Right lung (tissue), 5 donors: ENCODE results near the gene EN2. TPM values are rescaled to one million over a fixed set of nuclear protein-coding genes. Genes with fewer than 3 reads are reported as not detected.

Experiments used
- DNase-seq, 2 donors: peaks; one replicate each; pipeline ENCODE4 v3.0.0-alpha.2; 2013
- polyA plus RNA-seq, 5 donors: library from polyadenylated mRNA; unstranded; fragments of 120-200 nt; gene quantifications; one replicate each; pipeline versions ENCODE4 v1.2.1 to v1.2.3, GENCODE V29; 2013; ENCODE audit warnings: inconsistent platforms in 1 of 5, low replicate concordance in 1 of 5; ENCODE audit not compliant: insufficient read length in 5 of 5, insufficient read depth in 1 of 5

Gene EN2
- polyA plus RNA-seq, 5 donors: not detected

DNA sequence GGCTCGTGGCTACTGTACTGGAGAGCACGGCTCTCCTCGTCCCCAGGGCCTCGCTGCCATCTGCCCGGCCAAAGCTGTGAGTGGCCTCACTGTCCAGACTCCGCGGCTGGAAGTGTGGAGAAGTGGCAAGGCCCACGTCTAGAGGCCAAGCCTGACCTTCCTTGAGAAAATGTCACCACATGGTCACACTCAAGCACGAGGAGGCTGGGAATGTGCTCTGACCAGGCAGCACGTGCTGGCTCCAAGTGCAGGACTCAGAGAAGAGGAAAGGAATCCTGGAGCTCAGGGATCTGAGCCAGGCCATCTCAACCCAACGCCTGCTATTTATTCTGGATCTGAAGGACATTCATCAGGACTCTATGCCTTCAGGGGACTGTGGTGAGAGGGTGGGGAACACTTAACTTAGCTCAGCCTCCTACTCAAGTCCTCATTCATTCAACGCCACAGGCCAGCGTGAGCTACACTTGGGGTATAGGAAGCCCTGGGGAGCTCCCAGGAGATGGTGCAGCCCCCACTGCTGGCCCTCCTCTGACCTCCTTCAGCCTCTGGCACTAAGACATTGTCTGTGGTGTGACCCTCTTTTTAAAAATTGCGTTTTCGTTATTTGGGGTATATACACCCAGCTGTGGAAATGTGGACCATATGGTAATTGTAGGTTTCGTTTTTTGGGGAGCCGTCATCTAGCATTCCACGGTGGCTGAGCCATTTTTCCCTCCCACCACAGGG lies 29.0 kb downstream of the EN2 start:
- no peak for DNase-seq

DNA sequence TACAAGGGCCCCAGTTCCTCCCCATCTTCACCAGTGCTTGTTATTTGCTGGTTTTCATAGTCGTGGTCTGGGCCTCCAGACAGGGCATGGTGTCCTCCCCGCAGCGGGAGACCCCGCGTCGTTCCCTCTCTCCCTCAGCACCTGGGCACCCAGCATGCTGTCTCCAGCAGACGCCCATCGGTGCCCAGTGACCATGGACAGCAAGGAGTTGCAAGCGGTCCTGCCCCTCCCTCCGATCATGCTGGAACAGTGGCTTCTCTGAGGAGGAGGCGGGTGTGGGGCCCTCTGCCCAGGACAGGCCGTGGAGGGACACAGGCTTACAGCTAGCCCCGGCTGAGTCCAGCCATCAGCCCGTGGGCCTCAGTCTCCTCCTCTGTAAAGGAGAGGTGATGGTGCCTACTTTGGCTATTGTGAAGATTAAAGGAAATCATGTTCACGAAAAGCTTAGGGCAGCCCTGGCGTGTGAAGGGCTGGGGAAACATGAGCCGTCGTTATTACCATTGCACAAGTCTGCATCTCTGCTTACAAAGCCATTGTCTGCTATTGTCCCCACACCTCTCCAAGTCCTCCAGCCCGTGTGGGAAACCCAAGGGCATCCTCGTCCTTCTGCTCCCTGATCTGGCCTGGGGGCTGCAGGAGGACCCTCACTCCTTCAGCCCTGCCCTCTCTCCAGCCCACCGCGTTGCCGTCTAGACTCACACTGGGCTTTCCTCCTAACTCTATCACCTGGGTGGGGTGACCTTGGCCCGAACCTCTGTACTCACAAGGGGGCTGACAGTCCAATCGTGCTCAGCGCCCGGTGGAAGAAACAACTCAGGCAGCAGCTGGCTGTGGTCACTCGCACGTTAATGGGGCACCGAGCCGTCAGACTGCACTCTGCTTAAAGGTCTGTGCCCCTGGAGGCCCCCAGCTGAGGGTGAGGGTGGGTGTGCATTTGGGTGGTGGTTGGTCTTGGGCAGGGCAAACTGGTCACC lies 29.9 kb downstream of the EN2 start:
- no peak for DNase-seq

DNA sequence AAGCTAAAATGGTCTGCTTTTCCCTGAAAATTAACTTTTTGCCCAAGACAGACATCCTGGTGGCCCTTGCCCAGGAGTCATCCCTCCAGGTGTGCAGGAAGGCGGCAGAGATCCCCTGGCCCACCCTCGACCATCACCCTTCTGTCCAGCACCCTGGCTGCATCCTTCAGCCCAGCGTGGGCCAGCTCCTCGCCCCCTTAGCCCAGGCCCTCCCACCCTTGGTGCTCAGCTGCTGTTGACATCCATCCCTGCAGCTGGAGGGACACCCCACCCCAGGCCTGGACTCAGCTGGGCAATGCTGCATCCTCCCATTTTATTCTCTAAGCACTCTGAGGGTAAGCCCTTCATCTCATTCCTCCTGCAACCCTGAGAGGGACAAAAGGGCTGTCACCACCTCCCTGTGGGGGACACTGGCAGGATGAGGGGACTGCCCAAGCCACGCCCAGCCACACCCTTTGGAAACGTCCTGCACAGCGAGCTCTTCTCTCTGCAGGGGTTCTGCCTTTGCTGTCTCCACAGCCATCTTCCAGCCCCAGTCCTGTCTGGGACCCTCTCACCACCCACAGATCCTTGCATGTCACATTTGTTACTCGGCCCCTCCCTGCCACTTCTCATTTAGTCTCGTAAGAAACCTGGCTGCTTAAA lies 30.7 kb downstream of the EN2 start:
- no peak for DNase-seq

DNA sequence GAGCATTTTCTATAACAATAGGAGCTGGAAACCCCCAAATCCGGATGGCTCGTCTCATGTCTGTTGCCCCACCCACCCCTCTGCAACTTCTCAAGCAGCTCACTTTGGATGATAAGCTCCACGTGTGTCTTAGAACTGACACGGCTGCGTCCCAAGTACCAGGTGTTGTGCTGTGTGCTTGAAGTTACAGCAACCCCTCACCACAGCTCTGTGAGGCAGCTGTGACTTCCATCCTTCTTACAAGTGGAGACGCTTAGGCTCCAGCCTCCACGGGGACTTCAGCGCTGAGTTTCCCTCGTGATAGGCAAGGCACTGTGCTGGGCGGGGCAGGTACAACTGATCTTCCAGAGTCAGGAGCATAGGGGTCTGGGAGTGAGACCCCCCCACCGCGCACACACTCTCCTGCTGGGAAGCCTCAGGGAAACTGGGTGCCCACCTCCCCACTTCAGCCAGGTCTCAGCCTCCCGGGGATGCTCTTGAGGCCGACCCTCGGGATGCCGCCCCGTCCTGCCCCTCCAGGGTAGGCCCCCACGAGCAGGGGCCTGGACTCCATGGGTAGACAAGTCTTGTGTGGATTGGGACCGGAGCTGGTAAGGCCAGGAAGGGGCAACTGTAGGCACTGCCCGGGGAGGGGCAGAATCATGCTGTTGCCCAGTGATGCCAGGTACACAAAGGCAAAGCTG lies 31.4 kb downstream of the EN2 start:
- no peak for DNase-seq

DNA sequence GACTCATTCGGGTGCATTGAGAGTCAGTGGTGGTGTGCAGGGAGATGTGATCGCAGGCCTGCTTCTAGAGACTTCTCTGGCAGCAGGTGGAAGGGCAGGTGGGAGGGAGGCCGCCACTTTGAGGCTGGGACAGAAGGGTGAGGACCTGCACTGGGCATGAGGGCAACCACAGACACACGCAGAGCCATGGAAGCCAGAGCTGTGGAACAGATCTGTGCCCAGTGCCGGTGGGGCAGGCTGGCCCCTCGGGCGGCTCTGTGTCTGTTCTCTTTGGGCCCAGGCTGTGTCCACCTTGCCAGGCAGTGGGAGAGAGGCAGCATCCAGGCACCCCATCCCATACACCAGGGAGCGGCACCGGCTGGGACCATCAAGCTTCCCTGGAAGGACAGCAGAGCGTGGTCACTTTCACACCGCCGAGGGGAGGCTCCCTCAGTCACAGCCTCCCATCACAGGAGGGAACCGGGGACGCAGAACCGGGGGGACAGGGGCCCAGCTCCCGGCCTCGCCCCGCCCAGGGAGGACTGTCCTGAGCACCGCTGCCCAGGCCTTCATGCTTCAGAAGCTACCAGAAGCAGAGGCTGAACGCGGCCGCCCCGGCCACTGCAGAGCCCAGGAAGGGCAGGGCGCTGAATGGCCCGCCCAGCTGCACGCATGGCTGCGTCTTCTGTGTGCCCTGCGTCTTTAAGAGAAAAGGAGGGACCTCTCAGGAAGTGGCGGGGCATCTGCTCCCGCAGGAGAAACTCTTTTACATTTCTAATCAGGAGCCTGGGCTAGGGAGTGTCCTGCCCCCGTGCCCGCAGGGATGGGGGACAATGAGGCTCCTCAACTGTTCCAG lies 32.1 kb downstream of the EN2 start:
- no peak for DNase-seq

DNA sequence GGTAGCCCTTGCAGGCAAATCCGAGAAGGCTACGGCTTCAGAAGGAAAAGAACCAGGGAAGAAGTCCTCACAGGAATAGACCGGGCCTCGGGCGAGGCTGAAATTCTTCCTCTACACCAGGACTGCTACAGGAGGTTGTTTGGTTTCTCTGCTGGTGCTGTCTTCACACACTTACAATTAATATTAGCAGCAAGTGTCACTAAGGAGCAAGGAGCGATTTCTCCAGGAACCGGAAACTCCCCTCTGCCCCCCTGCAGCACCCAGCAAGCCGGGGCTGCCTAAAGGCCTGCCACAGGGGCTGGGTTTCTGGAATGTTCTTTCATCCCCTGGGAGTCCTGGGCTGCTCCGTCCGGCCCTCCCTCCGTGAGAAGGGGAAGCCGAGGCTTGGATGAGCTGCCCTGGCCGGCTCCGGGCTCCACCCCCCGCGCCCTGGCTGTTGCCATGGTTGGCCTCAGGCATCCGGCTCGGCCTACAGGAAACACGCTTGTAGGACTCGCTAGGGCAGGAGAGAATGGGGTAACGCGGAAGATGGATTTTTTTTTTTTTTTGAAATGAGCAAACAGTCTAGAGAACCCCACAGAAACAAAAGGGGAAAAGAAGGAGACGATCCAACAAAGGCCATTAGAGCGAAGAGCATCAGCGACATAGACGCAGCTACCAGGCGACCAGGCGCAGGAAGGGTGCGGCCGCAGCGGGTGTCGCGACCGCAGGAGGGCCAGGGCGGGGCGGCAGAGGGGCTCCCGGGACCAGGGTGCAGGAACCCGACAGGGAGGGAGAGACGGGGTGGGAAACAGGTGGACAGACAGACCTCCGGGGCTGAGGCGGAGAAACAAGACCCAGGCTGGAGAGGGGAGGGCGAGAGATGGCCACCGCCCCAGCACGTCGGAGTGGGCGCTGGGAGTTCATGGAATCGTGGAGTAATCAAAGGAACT lies 33.0 kb downstream of the EN2 start:
- DNase-seq: no peak

DNA sequence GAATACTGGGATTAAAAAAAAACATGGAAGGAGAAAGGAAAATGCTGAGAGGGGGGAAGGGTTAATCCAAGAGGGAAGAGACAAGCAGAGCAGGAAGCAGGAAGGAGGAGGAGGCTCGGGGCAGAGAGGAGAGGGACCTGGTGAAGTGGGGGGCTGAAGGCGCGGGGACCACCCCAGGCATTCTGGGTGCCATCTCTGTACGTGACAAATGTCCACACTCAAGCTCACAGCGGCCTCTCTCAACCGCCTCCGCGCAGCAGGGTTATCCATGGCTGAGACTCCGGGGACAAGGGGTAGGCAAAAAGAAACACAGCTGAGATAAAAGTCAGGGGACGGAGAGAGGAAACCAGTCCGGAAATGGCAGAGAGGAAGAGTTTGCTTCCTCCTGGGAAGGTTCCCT lies 33.9 kb downstream of the EN2 start:
- no peak for DNase-seq

DNA sequence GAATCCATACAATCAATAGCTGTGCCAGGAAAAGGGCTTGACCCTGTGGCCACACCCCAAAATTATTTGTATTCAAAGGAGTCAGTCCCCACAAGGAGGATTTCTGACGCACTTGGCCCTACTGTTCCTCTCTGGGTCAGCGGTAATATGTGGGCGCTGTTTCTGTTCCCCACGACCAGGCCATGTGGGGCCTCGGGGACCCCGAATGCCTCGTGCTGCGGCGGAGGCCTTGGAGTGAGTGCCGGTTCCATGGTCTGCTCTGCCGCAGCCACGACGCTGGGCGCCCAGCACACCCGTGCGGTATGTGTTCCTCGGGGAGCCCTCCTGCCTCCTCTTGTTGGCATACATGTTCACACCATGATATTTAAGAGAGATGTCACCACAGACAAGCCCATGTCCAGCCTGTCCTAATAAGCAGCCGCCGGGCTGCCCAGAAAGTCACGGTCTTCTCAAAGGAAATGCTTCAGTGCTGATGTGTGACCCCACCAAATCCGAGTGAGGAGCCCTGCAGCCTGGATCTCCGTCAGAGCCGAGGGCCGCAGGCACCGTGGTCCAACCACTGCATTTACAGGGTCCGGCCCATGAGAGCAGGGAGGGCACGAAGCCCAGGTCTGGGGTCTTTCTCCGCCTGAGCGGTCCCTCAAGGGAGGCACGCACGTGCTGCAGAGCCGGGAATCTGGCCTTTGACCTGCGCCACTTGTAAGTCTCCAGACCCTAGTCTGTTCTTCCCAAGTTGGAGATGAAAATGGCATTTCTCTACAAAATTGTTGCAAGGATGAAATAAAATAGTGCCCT lies 36.0 kb downstream of the EN2 start:
- no peak for DNase-seq

DNA sequence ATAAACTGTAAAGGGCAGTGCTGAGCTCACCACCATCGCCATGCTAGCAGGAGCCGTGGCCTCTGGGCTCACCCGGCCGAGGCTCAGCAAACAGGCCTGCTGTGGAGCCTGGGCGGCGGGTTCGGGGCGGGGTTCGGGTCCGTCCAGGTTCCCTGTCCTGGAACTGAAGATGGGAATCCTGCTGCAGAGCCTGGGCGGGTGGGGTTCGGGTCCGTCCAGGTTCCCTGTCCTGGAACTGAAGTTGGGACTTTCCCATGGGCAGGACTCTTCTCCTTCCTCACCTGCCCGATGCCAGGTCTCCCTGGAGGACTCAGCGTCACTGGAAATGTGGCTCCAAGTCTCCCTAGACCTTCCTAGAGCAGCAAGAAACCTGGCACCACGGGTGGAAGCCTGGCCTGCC lies 36.6 kb downstream of the EN2 start:
- DNase-seq: no peak

DNA sequence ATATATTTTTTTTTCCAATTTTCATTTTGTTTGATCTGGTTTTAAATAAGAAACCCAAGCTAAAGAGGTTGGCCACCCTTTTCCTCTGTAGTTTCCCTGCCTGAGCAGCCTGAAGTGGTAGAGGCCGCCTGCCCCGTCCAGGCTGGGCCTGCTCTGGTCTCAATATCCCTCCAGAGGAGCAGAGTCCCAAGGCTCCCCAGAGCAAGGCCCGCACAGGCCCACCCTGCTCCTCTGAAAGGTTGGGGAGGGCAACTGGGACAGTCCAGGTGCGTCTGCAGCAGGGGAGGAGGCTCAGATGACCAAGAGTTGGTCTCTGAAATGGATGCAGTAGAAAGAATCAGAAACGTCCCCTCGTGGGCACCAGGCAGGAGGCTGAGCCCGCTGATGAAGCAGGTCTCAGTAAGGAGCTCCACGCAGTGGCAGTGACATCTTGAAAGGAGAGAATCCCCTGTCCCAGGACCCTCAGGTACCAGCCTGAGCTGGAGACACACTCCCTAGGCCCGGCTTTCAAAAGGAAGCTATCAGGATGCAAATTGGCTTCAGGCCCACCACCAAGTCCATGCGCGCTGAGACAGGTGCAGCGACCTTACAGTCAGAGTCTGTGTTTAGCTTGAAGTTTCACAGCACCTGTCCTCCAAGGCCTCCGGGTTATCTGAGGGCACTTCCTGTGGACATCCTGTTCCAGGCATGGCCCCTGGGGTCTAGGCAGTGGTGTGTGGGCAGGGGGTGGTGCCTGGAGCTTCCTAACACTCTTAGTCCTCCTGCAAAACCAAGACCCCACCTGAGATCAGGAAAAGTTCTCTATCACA lies 37.7 kb downstream of the EN2 start:
- no peak for DNase-seq

DNA sequence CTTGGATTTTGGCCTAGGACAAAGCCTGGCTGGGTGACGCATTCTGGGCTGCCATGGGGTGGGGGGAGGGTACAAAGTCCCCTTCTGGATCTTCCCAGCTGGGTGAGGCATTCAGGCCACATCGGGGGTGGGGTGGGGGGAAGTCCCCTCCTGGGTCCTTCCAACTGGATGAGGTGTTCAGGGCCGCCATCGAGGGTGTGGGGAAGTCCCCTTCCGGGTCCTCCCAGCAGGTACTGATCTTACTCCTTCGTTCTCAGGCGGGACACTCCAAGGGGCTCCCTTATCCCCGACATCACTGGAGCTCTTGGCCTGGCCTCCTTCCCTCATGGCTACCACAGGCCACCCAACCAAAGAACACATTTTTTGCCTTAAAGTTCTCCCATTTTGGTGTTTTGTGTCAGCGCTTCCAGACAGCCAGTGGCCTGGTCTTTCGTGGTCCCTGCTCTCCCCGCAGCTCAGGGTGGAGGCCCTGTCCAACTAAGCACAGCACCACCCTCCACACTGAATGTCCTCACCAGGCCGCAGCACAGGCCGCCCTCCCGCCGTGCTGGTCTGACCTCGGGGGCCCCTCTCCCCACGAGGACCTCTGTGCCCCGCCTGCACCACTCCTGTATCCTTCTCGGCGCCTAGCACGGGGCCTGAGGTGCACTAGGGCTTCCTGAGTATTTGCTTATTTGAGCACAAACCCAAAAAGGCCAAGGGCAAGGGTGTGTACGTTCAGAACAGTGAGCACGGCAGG lies 38.5 kb downstream of the EN2 start:
- no peak for DNase-seq

DNA sequence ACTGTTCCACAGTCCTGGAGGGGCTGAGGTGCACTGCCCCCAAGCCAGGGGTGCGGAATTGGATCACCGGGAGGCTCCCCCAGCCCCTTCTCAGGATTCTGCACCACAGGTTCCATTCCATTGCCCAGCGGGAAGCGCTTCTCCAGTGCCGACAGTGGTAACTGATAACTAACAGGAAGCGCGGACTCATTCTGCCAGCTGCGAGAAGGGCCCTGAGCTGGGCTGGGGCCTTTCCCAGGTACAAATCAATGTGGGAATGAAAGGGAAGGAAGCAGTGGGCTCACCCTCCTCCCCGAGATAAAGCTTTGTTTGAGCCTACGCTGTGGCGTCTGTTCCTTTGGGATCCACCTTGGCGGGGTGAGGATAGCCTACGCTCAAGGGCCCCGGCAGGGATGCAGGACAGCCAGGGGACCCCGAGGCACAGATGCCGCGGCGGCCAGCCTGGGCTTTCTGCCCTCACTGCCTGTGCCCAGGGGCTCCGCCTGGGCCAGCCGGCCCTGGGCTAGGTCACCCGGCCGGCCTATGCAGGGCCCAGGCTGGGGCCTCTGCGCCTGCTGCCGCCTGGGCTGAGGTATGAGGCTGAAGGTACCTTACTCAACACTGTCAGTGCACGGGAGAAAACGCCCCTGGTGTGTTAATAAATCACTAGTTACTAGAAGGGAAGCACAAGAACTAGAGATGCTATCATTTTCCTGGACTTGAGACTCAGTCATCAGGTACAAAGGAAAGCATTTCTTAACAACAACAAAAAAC lies 39.4 kb downstream of the EN2 start:
- no peak for DNase-seq

DNA sequence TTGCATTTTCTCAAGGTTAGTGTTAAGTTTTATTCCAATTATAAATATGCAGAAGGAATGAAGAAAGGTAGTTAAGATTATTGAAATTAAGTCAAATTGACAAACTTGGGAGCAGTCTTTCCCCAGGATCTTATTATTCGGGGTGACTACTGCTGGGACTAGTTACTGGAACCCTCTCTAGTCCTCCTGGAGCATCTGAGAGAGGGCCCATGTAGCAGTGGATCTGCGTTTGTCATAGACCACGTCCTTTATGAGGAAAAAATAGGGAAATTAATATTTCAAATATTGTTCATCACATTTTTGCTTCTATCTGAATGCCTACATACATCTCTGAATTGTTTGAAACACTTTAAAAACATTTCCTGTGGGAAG lies 47.5 kb downstream of the EN2 start:
- no peak for DNase-seq

DNA sequence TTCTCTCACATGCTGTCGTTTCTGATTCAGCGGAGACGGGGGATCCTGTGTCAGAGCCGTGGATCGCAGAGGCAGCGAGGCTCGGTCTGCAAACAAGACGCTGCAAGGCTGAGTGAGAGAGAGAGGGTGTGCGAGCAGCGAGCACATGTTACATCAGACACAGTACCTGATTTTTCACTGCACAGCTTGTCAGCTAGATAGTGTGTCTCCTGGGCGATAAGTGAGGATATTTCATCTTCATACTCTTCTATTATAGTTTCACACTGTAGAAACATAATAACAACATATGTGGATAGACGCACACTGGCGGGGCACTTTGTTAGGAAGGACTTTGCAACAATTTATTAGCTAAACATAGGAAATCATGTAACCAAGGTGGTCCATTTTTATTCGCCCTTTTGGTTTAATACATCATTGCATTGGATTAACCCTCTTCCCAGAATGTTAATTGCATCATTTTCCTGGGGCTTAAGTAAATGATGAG lies 49.0 kb downstream of the EN2 start:
- DNase-seq: no peak

DNA sequence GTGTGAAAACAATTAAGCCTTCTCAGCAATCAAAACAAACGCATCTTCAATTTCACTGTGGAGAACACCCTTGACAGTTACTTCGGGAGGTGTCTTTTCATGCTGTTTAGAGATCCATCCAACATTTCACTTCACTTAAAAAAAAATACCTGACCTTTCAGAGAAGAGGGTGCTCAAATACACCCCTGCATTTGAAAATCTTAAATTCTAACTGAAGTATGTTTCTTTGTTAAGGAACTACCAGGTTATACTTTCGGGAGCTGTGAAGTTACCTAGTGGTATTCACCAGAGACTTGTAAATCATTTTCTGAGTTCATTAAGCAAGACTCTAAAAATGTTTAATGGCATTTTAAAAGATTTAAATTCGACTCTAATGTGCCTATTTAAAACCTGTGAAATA lies 49.6 kb downstream of the EN2 start:
- DNase-seq: no peak
